Endothelial cell (in vitro differentiated cells): ENCODE data around the gene PRSS56. TPM values are rescaled to one million over a fixed set of nuclear protein-coding genes. Genes with fewer than 3 reads are reported as not detected.

Source experiments
- DNase-seq: peaks from one replicate; pipeline ENCODE4 v3.0.0; 2021; ENCODE audit warnings: low spot score
- H3K27ac Mint-ChIP-seq: one replicate; pipeline ENCODE4 v1.8.0; 2021; ENCODE audit warnings: mixed read lengths, inconsistent platforms; ENCODE audit not compliant: unreplicated experiment
- H3K27me3 Mint-ChIP-seq: one replicate; pipeline ENCODE4 v1.8.0; 2021; ENCODE audit warnings: mild to moderate bottlenecking, moderate library complexity, mixed read lengths, inconsistent platforms; ENCODE audit not compliant: unreplicated experiment
- H3K36me3 Mint-ChIP-seq: one replicate; pipeline ENCODE4 v1.8.0; 2021; ENCODE audit warnings: mild to moderate bottlenecking, low read depth, mixed read lengths, inconsistent platforms; ENCODE audit not compliant: unreplicated experiment
- H3K4me1 Mint-ChIP-seq: one replicate; pipeline ENCODE4 v1.8.0; 2021; ENCODE audit warnings: mild to moderate bottlenecking, mixed read lengths, inconsistent platforms; ENCODE audit not compliant: unreplicated experiment
- H3K4me3 Mint-ChIP-seq: one replicate; pipeline ENCODE4 v1.8.0; 2021; ENCODE audit warnings: mild to moderate bottlenecking, mixed read lengths, inconsistent platforms; ENCODE audit not compliant: unreplicated experiment
- H3K9me3 Mint-ChIP-seq: one replicate; pipeline ENCODE4 v1.8.0; 2021; ENCODE audit warnings: mixed read lengths, inconsistent platforms; ENCODE audit not compliant: unreplicated experiment
- total RNA-seq: library from RNA; stranded (reverse); fragmentation: NEBNext Ultra II Directional; extraction: Animal tissue kit (Norgen Biotek cat#: 25700); gene quantifications from one replicate; pipeline ENCODE4 v1.2.1, GENCODE V29; 2021; ENCODE audit not compliant: unreplicated experiment
- TF ChIP-seq, protein P1 (sequence below): fragments of 200-600 bp; sonication (generic); IDR thresholded peaks from one replicate; pipeline ENCODE4 v1.5.0; 2021; ENCODE audit warnings: antibody characterized with exemption; ENCODE audit not compliant: unreplicated experiment

The PRSS56 gene
- total RNA-seq, 1 donor from 2014 or later = not detected

DNA sequence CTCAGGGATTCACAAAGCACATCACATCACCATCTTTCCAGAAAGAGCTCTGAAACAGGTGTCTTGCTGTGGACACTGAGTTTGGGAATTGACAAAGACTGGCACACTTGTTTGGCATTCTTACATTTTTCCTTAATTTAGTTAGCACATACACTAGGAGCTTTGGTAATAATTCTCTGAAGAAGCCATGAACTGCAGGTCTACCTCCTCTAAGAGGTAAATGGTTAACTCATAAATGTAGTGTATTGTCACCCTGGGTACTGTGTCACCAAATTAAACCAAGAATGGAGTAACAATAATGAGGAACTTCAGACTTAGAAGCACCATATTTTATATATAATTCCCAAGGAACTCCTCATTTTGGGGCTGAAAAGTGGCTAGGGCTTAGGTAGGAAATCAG, 52.9 kb downstream of the PRSS56 start:
- H3K4me3 Mint-ChIP-seq = no peak overlapping the region
- H3K36me3 Mint-ChIP-seq = peaks cover 30% of the 10 kb centered on the region
- H3K4me1 Mint-ChIP-seq = no peaks in the 10 kb centered on the region
- DNase-seq = no peak
- H3K9me3 Mint-ChIP-seq = no peaks in the 10 kb centered on the region
- TF ChIP-seq, protein P1, sequence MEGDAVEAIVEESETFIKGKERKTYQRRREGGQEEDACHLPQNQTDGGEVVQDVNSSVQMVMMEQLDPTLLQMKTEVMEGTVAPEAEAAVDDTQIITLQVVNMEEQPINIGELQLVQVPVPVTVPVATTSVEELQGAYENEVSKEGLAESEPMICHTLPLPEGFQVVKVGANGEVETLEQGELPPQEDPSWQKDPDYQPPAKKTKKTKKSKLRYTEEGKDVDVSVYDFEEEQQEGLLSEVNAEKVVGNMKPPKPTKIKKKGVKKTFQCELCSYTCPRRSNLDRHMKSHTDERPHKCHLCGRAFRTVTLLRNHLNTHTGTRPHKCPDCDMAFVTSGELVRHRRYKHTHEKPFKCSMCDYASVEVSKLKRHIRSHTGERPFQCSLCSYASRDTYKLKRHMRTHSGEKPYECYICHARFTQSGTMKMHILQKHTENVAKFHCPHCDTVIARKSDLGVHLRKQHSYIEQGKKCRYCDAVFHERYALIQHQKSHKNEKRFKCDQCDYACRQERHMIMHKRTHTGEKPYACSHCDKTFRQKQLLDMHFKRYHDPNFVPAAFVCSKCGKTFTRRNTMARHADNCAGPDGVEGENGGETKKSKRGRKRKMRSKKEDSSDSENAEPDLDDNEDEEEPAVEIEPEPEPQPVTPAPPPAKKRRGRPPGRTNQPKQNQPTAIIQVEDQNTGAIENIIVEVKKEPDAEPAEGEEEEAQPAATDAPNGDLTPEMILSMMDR = no peak
- peaks cover 4% of the 10 kb centered on the region for H3K27me3 Mint-ChIP-seq
- no peak overlapping the region for H3K27ac Mint-ChIP-seq

DNA sequence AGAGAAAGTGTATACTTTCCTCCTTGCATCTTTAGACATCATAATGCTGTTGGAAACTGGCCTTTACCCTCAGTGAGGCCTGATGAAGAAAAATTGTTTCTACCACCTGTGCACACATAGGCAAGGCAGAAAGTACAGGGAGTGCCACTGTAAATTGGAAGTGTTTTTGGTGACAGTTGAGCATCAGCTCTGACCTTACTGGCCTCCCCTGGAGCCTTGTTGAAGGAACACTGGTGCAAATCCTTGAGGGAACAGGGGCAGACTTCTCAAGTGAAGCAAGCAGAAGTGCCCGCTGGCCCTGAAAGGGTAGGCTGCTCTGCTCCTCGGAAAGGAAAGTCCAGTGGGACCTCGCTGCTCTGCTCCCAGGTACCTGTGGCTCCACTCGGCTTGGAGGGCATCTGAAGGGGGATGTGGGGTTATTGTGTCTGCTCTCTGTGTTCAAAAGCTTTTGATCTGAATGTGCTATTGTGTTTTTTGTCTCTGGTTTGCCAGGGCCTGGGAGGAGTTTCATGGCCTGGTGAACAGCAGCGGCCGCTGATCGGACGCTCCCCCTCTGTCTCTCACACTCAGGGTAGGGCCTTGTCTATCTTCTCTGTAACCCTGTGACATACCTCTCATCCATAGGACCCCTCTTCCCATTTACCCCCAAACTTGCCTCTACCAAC, 53.7 kb downstream of the PRSS56 start:
- H3K27me3 Mint-ChIP-seq = peaks cover 4% of the 10 kb centered on the region
- H3K4me3 Mint-ChIP-seq = no peak overlapping the region
- no peak for DNase-seq
- no peak overlapping the region for H3K27ac Mint-ChIP-seq
- peaks cover 22% of the 10 kb centered on the region for H3K36me3 Mint-ChIP-seq
- no peaks in the 10 kb centered on the region for H3K9me3 Mint-ChIP-seq
- TF ChIP-seq, protein P1 = no peak
- no peaks in the 10 kb centered on the region for H3K4me1 Mint-ChIP-seq

DNA sequence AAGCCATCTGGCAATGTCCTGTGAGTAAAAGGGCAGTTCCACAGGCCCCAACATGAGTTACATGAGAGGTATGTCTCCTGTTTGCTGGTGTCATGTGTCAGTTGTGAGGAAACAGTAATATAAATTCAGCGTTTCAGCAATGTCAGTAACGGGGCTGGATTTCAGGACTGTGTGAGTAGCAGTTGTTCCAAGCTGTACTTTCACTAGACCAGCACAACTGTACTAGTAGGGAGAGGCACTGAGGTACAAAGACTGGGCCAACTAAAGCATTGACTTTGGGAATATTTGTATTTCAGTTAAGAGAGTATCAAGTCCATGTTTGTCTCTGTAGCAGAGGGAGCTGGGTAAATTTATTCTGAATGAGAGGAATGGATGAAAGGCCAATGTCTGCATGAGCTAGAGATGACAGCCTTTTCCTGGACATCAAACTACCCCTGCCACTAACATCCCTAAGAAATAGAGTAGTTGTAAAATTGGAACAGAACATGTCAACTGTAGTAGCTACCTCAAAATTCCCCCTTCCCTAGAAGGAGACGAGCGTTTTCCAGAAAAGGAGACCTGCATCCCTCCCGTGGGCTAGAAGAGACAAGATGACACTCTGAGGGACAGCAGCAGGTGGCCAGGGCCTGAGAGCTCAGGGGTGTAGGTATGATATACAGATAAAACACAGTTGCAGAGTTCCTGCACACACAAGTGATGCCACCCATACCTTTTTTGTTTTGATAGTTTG, 54.7 kb downstream of the PRSS56 start:
- Mint-ChIP-seq H3K36me3 (peaks cover 14% of the 10 kb centered on the region), H3K27me3 (peaks cover 2% of the 10 kb centered on the region), H3K9me3 (no peaks in the 10 kb centered on the region), H3K27ac (no peak overlapping the region), H3K4me3 (no peak overlapping the region), H3K4me1 (no peaks in the 10 kb centered on the region)
- TF ChIP-seq, protein P1 = no peak
- no peak for DNase-seq

Other genes with a start within 250 kb of the PRSS56 start
- gene ALPP, start 141.6 kb upstream of the PRSS56 start, total RNA-seq = not detected
- gene ALPG, start 113.5 kb upstream of the PRSS56 start, total RNA-seq = not detected
- gene ALPI, start 64.2 kb upstream of the PRSS56 start, total RNA-seq = not detected
- not detected for gene ECEL1, start 32.6 kb upstream of the PRSS56 start, total RNA-seq
- not detected for gene CHRND, start 5.8 kb downstream of the PRSS56 start, total RNA-seq
- not detected for gene CHRNG, start 19.3 kb downstream of the PRSS56 start, total RNA-seq
- gene TIGD1, start 30.2 kb downstream of the PRSS56 start, total RNA-seq = 3.7 TPM
- gene EIF4E2, start 30.3 kb downstream of the PRSS56 start, total RNA-seq = 94.8 TPM
- gene EFHD1, start 113.2 kb downstream of the PRSS56 start, total RNA-seq = 1.6 TPM
- 61.1 TPM for gene GIGYF2, start 176.9 kb downstream of the PRSS56 start, total RNA-seq